ENCODE results near the gene BDKRB2. TPM values are rescaled to one million over a fixed set of nuclear protein-coding genes. Genes with fewer than 3 reads are reported as not detected.

The BDKRB2 gene
- total RNA-seq, 1 donor from 2014 or later: 10.1 TPM

DNA sequence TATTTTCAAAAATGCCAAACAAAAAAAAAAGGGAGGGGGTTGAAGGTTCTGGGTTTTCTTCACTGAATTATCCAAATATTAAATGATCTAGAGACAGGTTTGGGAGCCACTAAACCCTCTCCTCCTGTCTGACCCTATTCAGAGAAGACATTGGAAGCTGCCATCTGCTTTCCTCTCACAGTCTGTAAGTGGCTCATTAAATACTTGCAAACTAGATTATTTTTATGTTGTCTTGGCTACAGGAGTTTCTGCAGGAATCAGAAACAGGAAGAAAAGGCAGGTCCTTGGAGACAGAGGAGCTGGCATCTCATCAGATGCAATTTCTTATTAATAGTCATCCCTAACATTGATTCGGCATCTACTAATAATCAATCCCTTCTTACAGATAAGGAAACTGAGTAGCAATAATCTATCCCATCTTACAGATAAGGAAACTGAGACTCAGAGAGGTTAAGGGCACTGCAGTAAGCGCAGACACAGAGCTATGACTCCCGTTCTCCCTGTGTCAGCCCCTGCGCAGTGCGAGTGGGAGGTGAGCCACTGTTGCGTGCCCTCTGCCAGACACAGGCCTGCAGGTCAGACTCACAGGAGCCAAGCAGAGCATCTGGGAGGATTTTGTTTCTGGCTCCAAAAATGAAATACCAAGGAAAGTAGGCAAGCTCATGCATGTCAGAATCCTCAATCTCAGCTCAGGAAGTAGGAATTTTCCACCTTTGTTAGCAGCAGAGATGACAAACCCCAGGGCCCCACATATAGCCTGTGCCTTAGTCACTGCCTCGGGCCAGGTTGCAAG lies 11.0 kb downstream of the BDKRB2 start:
- Mint-ChIP-seq H3K4me3 (no peak overlapping the region), H3K4me1 (peaks cover 9% of the 10 kb centered on the region), H3K27me3 (ENCODE audit: low read depth) (no peaks in the 10 kb centered on the region), H3K36me3 (peaks cover 14% of the 10 kb centered on the region), H3K9me3 (peaks cover 9% of the 10 kb centered on the region), H3K27ac (peak overlapping the region; percentile 88)
- DNase-seq (ENCODE audit: low spot score in 2 of 2, unreplicated experiment in 2 of 2): no peak
- TF ChIP-seq, protein P1, sequence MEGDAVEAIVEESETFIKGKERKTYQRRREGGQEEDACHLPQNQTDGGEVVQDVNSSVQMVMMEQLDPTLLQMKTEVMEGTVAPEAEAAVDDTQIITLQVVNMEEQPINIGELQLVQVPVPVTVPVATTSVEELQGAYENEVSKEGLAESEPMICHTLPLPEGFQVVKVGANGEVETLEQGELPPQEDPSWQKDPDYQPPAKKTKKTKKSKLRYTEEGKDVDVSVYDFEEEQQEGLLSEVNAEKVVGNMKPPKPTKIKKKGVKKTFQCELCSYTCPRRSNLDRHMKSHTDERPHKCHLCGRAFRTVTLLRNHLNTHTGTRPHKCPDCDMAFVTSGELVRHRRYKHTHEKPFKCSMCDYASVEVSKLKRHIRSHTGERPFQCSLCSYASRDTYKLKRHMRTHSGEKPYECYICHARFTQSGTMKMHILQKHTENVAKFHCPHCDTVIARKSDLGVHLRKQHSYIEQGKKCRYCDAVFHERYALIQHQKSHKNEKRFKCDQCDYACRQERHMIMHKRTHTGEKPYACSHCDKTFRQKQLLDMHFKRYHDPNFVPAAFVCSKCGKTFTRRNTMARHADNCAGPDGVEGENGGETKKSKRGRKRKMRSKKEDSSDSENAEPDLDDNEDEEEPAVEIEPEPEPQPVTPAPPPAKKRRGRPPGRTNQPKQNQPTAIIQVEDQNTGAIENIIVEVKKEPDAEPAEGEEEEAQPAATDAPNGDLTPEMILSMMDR (IDR thresholded peaks at IDR 0.05; ENCODE audit: unreplicated experiment): no peak

DNA sequence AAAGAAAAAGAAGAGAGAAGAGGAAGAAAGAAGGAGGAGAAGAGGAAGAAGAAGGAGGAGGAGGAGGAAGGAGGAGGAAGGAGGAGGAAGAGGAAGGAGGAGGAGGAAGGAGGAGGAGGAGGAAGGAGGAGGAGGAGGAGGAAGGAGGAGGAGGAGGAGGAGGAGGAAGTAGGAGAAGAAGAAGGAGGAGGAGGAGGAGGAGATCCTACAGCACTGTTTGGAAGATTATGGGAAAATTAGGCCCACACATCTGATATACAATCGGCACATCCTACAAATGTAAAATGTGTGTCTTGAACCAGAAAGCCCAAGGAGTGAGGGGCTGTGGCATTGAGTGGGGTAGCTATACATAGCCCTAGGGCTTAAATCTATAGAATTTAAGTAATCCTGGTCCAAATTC lies 12.0 kb downstream of the BDKRB2 start:
- Mint-ChIP-seq H3K27ac (no peak overlapping the region), H3K9me3 (peaks cover 9% of the 10 kb centered on the region), H3K4me3 (no peak overlapping the region), H3K27me3 (ENCODE audit: low read depth) (no peaks in the 10 kb centered on the region), H3K4me1 (peaks cover 9% of the 10 kb centered on the region), H3K36me3 (peaks cover 8% of the 10 kb centered on the region)
- no peak for DNase-seq (ENCODE audit: low spot score in 2 of 2, unreplicated experiment in 2 of 2)
- TF ChIP-seq, protein P1 (IDR thresholded peaks at IDR 0.05; ENCODE audit: unreplicated experiment): no peak

DNA sequence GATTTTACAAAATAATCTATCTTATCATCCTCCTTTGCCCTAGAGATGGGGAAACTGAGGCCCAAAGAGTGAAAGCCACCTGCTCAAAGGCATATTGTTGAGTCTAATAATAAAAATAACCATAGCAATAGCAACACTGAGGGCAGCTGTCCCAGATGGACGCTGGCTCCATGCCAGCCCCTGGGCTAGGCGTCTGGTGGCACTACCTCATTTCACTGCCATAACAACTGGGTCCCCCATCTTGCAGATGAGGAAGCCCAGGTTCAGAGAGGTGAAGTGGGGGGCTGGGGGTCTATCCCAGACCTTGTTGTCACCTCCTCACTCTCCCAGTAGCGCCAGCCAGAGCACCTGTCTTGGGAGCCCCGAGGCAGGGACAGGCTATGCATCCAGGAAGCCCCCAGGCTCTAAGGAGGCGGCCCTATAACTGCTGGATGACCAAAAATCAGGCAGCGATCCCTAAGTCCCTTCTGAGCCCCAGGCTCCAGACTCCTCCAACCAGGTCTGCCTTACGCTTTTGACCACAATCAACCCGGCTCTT lies 12.8 kb downstream of the BDKRB2 start:
- Mint-ChIP-seq H3K4me1 (peaks cover 9% of the 10 kb centered on the region), H3K27me3 (ENCODE audit: low read depth) (no peaks in the 10 kb centered on the region), H3K27ac (no peak overlapping the region), H3K36me3 (peaks cover under 1% of the 10 kb centered on the region), H3K9me3 (peaks cover under 1% of the 10 kb centered on the region), H3K4me3 (no peak overlapping the region)
- no peak for DNase-seq (ENCODE audit: low spot score in 2 of 2, unreplicated experiment in 2 of 2)
- TF ChIP-seq, protein P1 (IDR thresholded peaks at IDR 0.05; ENCODE audit: unreplicated experiment): no peak

DNA sequence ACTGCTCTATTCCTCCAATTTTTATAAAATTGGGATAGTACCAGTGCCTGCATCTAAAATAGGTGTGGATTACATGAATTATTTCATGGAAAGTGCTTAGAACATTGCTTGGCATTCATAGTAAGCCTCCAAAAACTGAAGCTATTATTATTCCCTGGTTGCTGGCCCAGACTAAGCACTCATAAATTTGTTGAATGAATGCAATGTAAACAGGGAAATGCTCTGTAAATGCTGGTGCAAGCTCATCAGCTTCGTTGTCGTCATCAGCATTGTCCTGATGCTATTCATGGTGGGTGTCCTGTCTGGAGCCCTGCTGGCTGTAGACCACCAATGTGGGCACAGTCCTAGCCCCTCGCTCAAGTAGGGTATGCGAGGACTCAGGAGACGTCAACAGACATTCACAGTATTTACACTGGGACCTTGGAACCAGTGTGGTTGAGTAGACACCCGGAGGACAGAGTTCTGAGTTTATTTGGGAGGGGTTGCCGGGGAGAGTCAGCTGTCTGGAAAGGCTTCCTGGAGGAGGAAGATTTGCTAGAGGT lies 16.5 kb downstream of the BDKRB2 start:
- Mint-ChIP-seq H3K9me3 (no peaks in the 10 kb centered on the region), H3K36me3 (no peaks in the 10 kb centered on the region), H3K4me3 (no peak overlapping the region), H3K4me1 (peaks cover 6% of the 10 kb centered on the region), H3K27me3 (ENCODE audit: low read depth) (no peaks in the 10 kb centered on the region), H3K27ac (no peak overlapping the region)
- no peak for DNase-seq (ENCODE audit: low spot score in 2 of 2, unreplicated experiment in 2 of 2)
- TF ChIP-seq, protein P1 (IDR thresholded peaks at IDR 0.05; ENCODE audit: unreplicated experiment): no peak

DNA sequence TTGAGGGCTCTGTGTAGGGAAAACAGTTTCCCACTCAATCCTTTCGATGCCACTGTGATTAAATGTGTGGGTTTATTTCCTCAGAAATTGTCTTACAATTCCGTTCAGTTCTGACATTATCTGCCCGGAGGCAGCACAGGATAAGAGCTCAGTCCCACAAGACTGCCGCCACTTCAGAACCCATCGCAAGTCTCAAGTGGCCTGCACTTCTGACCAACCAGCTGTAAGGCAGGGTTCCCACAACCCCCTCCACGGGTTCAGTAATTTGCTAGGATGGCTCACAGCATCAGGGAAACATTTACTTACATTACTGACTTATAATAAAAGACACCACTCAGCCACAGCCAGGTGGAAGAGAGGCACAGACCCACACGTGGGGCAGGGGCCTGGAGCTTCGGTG lies 17.2 kb downstream of the BDKRB2 start:
- no peaks in the 10 kb centered on the region for H3K27me3 Mint-ChIP-seq (ENCODE audit: low read depth)
- H3K27ac Mint-ChIP-seq: no peak overlapping the region
- H3K36me3 Mint-ChIP-seq: no peaks in the 10 kb centered on the region

More for the DNA sequence above, 17.2 kb downstream of the BDKRB2 start:
- no peak overlapping the region for H3K4me3 Mint-ChIP-seq
- TF ChIP-seq, protein P1 (IDR thresholded peaks at IDR 0.05; ENCODE audit: unreplicated experiment): no peak
- peaks cover 6% of the 10 kb centered on the region for H3K4me1 Mint-ChIP-seq
- no peaks in the 10 kb centered on the region for H3K9me3 Mint-ChIP-seq
- DNase-seq (ENCODE audit: low spot score in 2 of 2, unreplicated experiment in 2 of 2): no peak
